ENCODE results near the gene BTG3.

The BTG3 gene

GRCh38 chr21:17590430-17590829 lies 22.3 kb downstream of the BTG3 start:
- peak; percentile 63 for FAIRE-seq

DNA sequence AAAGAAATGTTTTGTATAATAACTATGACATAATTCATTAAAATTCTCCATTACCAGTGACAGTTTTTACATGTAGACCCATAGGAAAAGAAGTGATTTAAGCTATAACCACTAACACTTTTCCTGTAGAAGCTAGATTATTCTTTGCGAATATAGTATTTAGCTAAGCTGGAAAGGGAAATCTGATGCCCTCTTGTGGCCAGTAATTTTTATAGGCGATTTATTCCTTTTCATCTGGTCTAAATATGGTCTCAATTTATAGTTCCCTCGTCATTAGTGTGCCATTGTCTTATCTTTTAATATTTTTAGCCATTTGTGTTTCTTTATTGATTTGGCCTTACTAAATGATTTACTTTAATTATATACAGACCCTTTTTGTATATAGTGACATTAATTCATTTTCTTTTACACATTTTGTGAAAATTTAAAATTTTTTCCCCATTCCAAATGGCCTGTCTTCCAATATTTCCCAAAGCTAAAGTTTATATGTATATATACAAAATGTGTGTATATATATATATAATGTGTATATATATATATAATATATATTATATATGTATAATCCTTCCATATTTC lies 26.7 kb downstream of the BTG3 start:
- FAIRE-seq = no peak
- DNase-seq (ENCODE audit: low spot score) = peak; percentile 18

More at GRCh38 chr21:17590430-17590829, 22.3 kb downstream of the BTG3 start:
- no peak for DNase-seq (ENCODE audit: low spot score)

- DNase-seq (ENCODE audit: low spot score) (no peak), FAIRE-seq (peak; percentile 27)
Observed at GRCh38 chr21:17583898-17584297, 28.8 kb downstream of the BTG3 start.

- FAIRE-seq (no peak), DNase-seq (ENCODE audit: low spot score) (no peak)
Observed at GRCh38 chr21:17580319-17580718, 32.4 kb downstream of the BTG3 start.

GRCh38 chr21:17578876-17579275 lies 33.8 kb downstream of the BTG3 start:
- no peak for FAIRE-seq
- no peak for DNase-seq (ENCODE audit: low spot score)

DNA sequence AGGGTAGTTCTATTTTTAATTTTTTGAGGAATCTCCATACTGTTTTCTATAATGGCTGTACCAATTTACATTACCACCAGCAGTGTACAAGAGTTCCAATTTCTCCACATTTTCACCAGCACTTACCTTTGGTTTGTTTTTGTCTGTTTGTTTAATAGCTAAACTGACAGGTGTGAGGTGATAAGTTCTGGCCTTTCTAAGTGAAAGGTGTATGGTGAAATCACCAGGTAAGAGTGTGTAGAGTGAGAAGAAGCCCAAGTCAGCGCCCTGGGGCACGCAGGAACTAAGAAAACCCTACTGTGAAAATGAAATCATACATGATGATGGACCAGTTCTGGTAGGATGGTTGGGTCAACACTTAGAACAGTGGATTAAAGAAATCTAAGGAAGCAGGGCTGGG lies 34.5 kb downstream of the BTG3 start:
- no peak for DNase-seq (ENCODE audit: low spot score)
- no peak for FAIRE-seq

GRCh38 chr21:17577701-17578100 lies 35.0 kb downstream of the BTG3 start:
- DNase-seq (ENCODE audit: low spot score) (no peak), FAIRE-seq (no peak)

DNA sequence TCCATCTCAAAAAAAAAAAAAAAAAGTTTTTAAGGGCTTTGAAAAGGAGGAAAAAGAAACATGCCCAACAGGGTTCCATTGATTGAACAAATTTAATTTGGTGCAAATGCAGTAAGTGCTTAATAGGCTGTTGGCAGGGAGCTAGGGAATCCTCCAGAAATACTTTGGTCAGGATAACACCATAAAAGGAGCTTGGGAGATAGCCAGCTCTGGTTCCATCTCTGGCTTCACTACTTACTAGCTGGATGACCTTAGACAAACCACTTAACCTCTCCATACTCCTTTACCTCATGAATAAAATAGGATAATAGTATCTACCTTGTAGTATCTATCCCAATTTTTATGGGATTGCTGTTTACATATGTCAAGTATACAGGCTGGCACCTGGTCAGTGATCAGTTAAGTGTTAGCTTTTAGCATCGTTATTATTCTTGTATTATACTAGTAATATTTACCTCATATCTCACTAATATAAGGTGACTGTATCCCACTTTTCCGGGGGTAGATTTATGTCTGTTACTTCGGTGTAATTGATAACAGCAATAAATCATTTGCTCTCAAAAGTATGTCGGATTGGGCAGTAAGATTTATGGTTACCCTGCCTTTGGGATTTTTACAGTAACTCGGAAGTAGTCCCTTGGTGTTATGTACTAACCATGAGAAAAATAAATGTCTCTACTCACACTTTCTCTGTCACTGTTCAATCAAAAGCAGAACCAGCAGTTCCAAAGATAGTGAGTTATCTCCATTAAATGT lies 36.4 kb downstream of the BTG3 start:
- FAIRE-seq (no peak), DNase-seq (ENCODE audit: low spot score) (no peak)

- no peak for FAIRE-seq
- no peak for DNase-seq (ENCODE audit: low spot score)
Observed at GRCh38 chr21:17575076-17575475, 37.6 kb downstream of the BTG3 start.

GRCh38 chr21:17572431-17572830 lies 40.3 kb downstream of the BTG3 start:
- DNase-seq (ENCODE audit: low spot score) = no peak
- FAIRE-seq = no peak

DNA sequence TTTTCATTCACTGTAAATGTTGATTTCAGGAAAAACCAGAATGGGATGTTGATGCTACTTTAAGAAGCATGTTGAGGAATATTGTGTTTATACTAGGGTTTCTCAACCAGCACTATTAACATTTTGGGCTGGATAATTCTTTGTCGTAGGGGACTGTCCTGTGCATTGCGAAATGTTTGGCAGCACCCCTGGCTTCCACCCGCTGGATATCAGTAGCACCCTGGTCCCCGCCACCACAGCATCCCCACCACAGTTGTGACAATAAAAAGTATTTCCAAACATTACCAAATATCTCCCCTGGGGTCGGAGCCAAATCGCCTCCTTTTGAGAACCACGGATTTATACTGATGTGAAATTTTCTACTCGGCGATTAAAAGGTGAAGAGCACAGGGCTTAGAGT lies 41.9 kb downstream of the BTG3 start:
- DNase-seq (ENCODE audit: low spot score) = no peak
- FAIRE-seq = no peak

DNA sequence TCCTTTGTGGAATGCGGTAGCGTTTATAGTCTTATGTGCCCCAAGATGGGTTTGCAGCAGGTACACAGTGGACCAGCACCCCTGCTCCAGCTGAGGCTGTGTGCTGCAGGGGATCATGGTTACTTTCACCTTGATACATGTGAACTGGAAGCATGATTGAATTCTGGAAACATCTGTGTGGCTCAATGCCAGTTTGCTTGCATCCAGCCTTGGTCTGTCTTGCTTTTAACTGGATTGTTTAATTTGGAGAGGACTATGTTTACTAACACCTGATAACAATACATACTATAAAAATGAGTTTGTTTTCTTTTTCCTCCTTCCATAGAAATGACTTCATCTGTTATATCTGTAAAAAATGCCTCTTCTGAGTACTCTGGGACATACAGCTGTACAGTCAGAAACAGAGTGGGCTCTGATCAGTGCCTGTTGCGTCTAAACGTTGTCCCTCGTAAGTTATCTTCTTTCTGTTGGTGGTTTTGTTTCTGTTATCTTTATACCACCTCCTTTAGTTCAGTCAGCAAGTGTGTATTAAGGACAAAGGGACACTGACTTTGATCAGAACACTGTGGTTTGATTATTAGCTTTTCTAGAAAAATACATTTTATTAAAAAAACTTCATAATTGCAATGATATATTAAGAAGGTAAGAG lies 52.2 kb downstream of the BTG3 start:
- no peak for FAIRE-seq
- DNase-seq (ENCODE audit: low spot score) = no peak

DNA sequence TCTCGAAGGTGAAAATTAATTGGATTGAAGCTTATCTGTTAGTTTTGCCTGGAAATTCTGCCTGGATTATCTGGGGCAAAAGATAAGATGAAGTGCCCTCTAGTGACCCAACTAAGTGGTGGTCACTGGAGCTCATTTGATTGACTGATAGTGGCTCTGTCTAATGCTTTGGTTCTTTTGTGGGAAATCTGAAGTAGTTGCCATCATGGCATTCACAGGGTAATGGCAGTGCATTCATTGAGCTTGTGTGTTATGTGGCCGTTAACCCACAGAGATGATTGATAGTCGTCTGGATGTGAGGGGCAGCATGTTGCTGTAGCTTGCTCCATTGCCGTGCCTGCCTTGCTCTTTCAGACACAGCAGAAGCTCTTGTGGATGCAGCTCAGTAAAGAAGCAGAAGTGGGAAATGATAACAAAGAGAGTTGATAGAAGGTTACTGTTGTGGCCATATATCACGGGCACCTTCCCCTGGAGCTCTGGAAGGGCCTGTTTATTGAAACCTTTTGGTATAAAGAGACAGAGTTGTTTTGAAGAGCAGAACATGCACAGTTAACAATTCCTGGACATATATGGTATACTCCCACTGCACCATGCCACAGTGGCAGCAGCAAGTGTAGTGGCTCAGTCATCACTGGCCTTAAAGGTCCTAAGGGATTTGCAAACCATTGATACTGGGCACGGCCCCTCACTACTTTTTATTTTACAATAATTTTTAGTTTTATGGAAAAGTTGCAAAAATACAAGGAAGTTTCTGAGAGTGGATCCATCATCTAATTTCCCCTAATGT lies 57.8 kb downstream of the BTG3 start:
- FAIRE-seq = no peak

DNA sequence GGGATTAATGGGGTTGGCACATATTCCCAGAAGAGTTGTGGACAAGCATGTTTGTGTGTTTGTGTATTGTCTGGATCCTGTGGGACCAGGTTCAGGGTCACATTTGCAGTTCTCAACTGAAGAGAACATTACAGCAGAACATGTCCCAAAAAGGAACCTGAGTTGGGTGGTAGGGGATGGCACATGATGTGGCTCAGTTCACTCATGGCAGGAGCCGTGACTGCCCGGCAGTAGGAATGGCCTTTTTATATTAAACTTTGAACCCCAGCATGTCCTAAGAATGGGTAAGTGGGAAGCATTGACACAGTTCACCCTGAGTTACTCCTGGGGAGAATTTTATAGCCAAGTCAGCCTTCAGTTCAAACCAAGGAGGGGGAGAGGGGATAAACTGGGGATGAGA lies 58.6 kb downstream of the BTG3 start:
- FAIRE-seq (no peak), DNase-seq (ENCODE audit: low spot score) (no peak)

More for the DNA sequence above, 57.8 kb downstream of the BTG3 start:
- peak; percentile 13 for DNase-seq (ENCODE audit: low spot score)

DNA sequence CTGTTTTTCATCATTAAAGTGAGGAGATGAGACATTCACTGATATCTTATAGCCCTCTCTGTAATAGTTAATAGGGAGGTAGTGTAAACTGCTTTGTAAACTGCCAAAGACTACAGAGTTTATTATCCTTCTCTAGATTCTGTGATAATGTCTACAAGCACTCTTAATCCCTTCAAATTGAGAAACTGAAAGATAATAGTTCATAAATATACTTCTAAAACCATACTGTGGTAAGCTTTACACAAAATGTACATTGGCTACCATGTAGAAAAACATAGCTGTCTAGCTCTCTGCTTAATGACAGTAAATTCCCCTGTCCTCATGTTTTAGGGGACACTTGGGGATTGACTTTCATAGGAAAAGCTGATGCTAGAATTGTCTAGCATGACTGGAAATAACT lies 60.3 kb downstream of the BTG3 start:
- FAIRE-seq = no peak
- no peak for DNase-seq (ENCODE audit: low spot score)

DNA sequence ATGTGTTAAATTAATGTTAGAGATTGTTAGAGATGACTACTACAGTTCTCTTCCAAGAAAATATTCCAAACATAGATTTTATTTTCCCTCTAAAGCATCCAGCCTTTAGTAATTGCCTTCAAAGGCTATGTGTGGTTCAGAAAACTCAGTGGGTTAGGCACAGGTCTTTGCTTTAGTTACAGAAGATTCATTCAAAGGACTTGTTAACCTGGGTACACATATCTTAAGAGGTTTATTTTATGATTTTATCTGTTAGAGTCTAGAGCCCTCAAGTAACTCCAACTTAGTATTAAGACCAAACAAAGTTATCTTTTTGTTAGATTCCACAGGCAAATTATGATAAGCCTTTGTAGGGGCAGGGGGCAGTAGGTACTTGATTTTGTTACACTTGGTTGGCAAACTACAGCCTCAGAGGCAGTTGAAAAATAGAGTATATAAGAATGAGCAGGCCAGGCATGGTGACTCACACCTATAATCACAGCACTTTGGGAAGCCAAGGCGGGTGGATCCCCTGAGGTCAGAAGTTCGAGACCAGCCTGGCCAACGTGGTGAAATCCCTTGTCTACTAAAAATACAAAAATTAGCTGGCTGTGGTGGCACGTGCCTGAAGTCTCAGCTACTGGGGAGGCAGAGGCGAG lies 61.9 kb downstream of the BTG3 start:
- DNase-seq (ENCODE audit: low spot score) (no peak), FAIRE-seq (no peak)

DNA sequence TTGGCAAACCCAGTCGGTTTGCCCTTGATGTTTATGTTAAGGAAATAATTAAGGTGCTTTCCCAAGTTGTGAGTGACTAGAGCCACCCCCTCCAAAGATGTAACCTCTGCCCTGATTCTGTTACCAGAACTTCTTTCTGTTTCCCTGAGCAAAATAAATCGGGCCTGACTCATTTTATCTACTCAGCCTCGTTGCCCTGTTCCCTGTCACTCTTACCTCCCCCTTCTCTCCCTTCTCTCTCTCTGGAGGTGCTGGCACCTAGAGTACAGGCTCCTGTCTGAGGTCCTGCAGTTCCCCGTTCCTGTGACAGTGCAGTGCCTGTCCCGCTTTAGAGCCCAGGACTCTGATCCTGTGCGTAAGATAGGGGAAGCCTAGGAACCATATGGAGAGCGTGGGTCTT lies 64.4 kb downstream of the BTG3 start:
- DNase-seq (ENCODE audit: low spot score) = no peak
- no peak for FAIRE-seq

DNA sequence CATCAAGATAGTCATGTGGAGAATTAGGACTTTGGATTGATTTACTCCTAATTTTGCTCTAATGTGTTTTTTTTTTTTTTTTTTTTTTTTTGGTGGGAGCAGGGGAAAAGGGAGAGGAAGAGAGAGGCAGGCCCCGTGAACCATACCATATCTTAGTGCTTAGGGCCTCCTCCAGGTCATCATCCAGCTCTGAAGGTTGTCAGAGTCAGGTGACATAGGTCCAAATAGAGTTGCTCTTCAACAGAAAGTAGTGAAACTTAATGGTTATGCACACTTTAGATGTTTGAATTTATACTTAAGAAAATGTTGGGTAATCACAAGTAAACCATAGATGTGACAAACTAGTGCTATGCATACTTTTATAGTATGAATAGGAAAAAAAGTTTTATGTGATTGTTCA lies 67.7 kb downstream of the BTG3 start:
- FAIRE-seq = no peak
- DNase-seq (ENCODE audit: low spot score) = no peak
